CD4-positive, alpha-beta T cell treated with Interleukin-6 at 100 ng/mL for 8 hours (primary cell): ENCODE results near the gene ANKRD24.
"Not testable (repeated sequence)": the region's sequence is repeated elsewhere in the genome, so short reads cannot be mapped to it uniquely, and the experiment has no call there.

Source experiments
- DNase-seq: peaks from one replicate; pipeline ENCODE4 v3.0.0-alpha.2; 2020; ENCODE audit warnings: mixed read lengths, low spot score

The ANKRD24 gene

GRCh38 chr19:4197625-4198466 is 15.4 kb downstream of the ANKRD24 start:
- DNase-seq, result no peak

- no peak for DNase-seq
These were observed 16.1 kb downstream of the ANKRD24 start for GRCh38 chr19:4198467-4199126.

- no peak for DNase-seq
These were observed 17.3 kb downstream of the ANKRD24 start for GRCh38 chr19:4199699-4200293.

GRCh38 chr19:4200940-4201542 is 18.6 kb downstream of the ANKRD24 start:
- DNase-seq, result no peak

GRCh38 chr19:4201798-4202197 is 19.3 kb downstream of the ANKRD24 start:
- no peak for DNase-seq

GRCh38 chr19:4206818-4207484 is 24.5 kb downstream of the ANKRD24 start:
- no peak for DNase-seq

- DNase-seq, result no peak
These were observed 26.1 kb downstream of the ANKRD24 start for GRCh38 chr19:4208385-4209094.

- DNase-seq, result no peak
These were observed 27.8 kb downstream of the ANKRD24 start for GRCh38 chr19:4210166-4210731.

GRCh38 chr19:4213116-4213515 is 30.6 kb downstream of the ANKRD24 start:
- no peak for DNase-seq

- DNase-seq, result no peak
These were observed 33.3 kb downstream of the ANKRD24 start for GRCh38 chr19:4215807-4216206.

- no peak for DNase-seq
These were observed 34.4 kb downstream of the ANKRD24 start for GRCh38 chr19:4216846-4217245.

- no peak for DNase-seq
These were observed 35.2 kb downstream of the ANKRD24 start for GRCh38 chr19:4217429-4218264.

GRCh38 chr19:4218523-4218922 is 36.0 kb downstream of the ANKRD24 start:
- not testable (repeated sequence) for DNase-seq

GRCh38 chr19:4220188-4220587 is 37.7 kb downstream of the ANKRD24 start:
- DNase-seq, result no peak

- DNase-seq, result no peak
These were observed 42.0 kb downstream of the ANKRD24 start for GRCh38 chr19:4224470-4224869.

GRCh38 chr19:4225885-4226284 is 43.4 kb downstream of the ANKRD24 start:
- no peak for DNase-seq

GRCh38 chr19:4227771-4228170 is 45.3 kb downstream of the ANKRD24 start:
- no peak for DNase-seq

GRCh38 chr19:4228765-4229178 is 46.3 kb downstream of the ANKRD24 start:
- DNase-seq, result no peak

GRCh38 chr19:4229179-4229931 is 46.9 kb downstream of the ANKRD24 start, which contains the start of gene EBI3:
Gene EBI3, plus strand, starts transcription at chr19:4229523. Its CDS starts 28 bp downstream, at chr19:4229551.
- DNase-seq, result no peak
